Measurements from ENCODE around the gene CKAP5.

Gene CKAP5

DNA sequence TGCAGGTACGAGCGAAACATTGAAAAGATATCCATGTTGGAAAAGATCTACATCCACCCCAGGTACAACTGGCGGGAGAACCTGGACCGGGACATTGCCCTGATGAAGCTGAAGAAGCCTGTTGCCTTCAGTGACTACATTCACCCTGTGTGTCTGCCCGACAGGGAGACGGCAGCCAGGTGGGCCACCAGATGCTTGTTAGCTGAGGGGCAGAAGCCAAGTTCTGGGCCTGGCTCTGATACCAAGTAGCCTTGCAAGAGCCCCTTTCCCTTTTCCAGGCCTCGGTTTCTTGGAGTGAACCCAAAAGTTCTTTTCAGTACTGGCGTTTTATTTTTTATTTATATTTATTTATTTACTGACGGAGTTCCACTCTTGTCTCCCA, 117.4 kb downstream of the CKAP5 start:
- Mint-ChIP-seq H3K36me3 (ENCODE audit: insufficient read depth) (no peaks in the 10 kb centered on the region), H3K9me3 (no peaks in the 10 kb centered on the region), H3K27me3 (no peaks in the 10 kb centered on the region), H3K4me3 (no peak overlapping the region), H3K27ac (ENCODE audit: low read depth) (no peak overlapping the region), H3K4me1 (no peaks in the 10 kb centered on the region)
- DNase-seq (ENCODE audit: low spot score in 2 of 2) (no peak), ATAC-seq (replicated peaks; ENCODE audit: extremely low read depth, poor library complexity, severe bottlenecking) (no peak)

DNA sequence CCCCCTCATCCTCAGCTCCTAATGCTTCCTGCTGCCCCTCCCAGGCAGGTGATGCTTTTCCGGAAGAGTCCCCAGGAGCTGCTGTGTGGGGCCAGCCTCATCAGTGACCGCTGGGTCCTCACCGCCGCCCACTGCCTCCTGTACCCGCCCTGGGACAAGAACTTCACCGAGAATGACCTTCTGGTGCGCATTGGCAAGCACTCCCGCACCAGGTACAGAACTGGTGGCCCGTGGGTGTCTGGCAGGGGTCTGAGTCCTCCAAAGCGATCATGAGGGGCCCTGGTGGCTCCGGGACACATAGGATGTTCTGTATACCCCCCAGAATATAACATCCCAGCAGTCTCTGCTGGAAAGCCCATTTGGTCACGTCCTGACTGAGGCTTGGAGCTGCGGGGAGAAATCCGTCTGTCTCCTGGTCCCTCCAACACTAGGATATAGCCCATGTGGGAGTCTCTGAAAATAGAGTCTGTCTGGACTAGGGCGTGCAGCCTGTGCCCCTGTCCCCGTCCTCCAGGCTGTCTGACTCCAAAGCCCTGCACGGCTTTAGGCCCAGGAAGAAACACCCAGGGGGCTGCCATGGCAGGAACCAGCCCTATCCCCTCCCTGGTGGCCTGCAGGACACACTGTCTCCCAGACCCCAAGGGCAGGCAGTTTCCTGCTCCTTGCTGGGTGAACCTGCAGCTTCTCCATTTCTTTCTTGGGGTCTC, 118.0 kb downstream of the CKAP5 start:
- H3K27ac Mint-ChIP-seq (ENCODE audit: low read depth) = no peak overlapping the region
- H3K9me3 Mint-ChIP-seq = no peaks in the 10 kb centered on the region
- no peaks in the 10 kb centered on the region for H3K36me3 Mint-ChIP-seq (ENCODE audit: insufficient read depth)
- H3K27me3 Mint-ChIP-seq = no peaks in the 10 kb centered on the region
- DNase-seq (ENCODE audit: low spot score in 2 of 2) (no peak), ATAC-seq (replicated peaks; ENCODE audit: extremely low read depth, poor library complexity, severe bottlenecking) (no peak)
- no peaks in the 10 kb centered on the region for H3K4me1 Mint-ChIP-seq
- no peak overlapping the region for H3K4me3 Mint-ChIP-seq

DNA sequence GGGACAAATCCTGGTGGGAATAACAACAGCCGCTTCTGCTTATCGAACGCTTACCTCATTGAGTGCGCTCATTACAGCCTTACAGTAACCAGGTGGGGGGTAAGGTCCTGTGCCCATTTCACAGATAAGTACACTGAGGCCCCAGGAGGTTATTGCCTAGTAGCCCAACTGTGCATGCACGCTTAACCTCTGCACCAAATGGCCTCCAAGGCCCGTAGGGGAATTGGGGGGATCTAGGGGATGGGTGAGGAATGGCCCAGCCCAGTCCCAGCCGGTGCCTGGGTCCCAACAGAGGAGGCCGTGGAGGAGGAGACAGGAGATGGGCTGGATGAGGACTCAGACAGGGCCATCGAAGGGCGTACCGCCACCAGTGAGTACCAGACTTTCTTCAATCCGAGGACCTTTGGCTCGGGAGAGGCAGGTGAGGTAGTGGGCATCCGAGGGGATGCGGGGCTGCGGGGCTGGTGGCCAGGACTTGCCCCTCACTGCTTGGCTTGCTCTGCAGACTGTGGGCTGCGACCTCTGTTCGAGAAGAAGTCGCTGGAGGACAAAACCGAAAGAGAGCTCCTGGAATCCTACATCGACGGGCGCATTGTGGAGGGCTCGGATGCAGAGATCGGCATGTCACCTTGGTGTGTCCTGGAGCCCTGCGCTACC, 119.7 kb downstream of the CKAP5 start:
- no peak for ATAC-seq (replicated peaks; ENCODE audit: extremely low read depth, poor library complexity, severe bottlenecking)
- Mint-ChIP-seq H3K4me1 (no peaks in the 10 kb centered on the region), H3K4me3 (no peak overlapping the region), H3K9me3 (no peaks in the 10 kb centered on the region), H3K27me3 (no peaks in the 10 kb centered on the region), H3K36me3 (ENCODE audit: insufficient read depth) (no peaks in the 10 kb centered on the region), H3K27ac (ENCODE audit: low read depth) (no peak overlapping the region)
- DNase-seq (ENCODE audit: low spot score in 2 of 2) = no peak

DNA sequence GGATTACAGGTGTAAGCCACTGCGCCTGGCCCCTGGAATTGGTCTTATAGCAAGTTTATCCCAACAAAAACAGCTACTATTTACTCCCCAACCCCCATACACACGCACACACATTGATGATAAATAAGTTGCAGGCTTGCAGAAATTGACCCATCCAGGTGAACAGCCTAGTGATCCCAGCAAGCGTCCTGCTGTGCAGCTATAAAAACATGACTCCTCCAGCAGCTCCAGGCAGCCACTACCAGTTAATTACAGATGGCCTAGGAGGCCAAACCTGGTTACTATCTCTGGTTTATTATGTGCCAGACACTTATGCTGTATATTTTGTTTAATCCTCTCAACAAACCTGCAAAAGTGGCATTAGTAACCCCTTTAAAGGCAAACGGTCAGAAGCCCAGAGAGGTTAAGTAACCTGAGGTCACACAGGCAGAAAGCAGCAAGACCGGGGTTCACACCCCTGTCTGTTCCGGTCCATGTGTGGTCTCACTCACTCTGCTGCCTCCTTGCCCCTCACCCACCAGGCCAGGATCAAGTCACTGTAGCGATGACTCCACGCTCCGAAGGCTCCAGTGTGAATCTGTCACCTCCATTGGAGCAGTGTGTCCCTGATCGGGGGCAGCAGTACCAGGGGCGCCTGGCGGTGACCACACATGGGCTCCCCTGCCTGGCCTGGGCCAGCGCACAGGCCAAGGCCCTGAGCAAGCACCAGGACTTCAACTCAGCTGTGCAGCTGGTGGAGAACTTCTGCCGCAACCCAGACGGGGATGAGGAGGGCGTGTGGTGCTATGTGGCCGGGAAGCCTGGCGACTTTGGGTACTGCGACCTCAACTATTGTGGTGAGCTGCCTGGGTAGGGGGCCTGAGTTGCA, 120.5 kb downstream of the CKAP5 start:
- Mint-ChIP-seq H3K4me1 (no peaks in the 10 kb centered on the region), H3K27me3 (no peaks in the 10 kb centered on the region), H3K27ac (ENCODE audit: low read depth) (no peak overlapping the region), H3K9me3 (no peaks in the 10 kb centered on the region), H3K36me3 (ENCODE audit: insufficient read depth) (no peaks in the 10 kb centered on the region), H3K4me3 (no peak overlapping the region)
- no peak for ATAC-seq (replicated peaks; ENCODE audit: extremely low read depth, poor library complexity, severe bottlenecking)
- DNase-seq (ENCODE audit: low spot score in 2 of 2) = no peak

DNA sequence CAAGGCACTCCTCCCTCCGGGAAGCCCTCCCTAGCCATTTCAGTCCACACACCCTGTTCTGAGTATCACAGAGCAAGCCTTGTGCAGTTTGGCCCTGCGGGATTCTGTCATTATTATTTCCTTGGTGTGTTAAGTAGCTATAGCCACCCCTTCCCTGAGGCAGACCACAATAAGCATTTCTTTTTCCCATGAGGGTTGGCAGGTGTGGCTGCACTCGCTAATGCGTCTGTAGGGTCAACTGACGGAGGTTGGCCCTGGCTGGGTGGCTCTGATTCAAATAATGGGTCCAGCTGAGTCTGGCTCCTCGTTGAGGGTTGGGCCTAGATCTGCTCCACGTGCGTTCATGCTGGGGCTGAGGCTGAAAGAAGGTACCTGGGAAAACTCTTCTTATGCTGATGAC, 122.0 kb downstream of the CKAP5 start:
- H3K27ac Mint-ChIP-seq (ENCODE audit: low read depth) = no peak overlapping the region
- H3K36me3 Mint-ChIP-seq (ENCODE audit: insufficient read depth) = no peaks in the 10 kb centered on the region
- no peak for DNase-seq (ENCODE audit: low spot score in 2 of 2)
- no peak for ATAC-seq (replicated peaks; ENCODE audit: extremely low read depth, poor library complexity, severe bottlenecking)
- no peaks in the 10 kb centered on the region for H3K27me3 Mint-ChIP-seq
- no peaks in the 10 kb centered on the region for H3K4me1 Mint-ChIP-seq
- no peak overlapping the region for H3K4me3 Mint-ChIP-seq
- H3K9me3 Mint-ChIP-seq = no peaks in the 10 kb centered on the region

DNA sequence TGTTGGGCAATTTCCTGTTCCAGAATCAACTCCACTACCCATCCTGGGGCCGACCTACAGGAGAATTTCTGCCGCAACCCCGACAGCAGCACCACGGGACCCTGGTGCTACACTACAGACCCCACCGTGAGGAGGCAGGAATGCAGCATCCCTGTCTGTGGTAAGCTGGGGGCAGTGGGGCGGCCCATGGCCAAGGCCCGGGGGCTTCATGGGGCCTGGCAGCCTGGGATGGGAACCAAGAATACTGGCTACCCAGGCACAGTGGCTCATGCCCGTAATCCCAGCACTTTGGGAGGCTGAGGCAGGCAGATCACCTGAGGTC, 122.8 kb downstream of the CKAP5 start:
- H3K4me1 Mint-ChIP-seq = peaks cover 4% of the 10 kb centered on the region
- no peaks in the 10 kb centered on the region for H3K9me3 Mint-ChIP-seq
- H3K36me3 Mint-ChIP-seq (ENCODE audit: insufficient read depth) = peaks cover under 1% of the 10 kb centered on the region
- H3K27ac Mint-ChIP-seq (ENCODE audit: low read depth) = no peak overlapping the region
- ATAC-seq (replicated peaks; ENCODE audit: extremely low read depth, poor library complexity, severe bottlenecking) (no peak), DNase-seq (ENCODE audit: low spot score in 2 of 2) (no peak)
- no peaks in the 10 kb centered on the region for H3K27me3 Mint-ChIP-seq
- H3K4me3 Mint-ChIP-seq = no peak overlapping the region

DNA sequence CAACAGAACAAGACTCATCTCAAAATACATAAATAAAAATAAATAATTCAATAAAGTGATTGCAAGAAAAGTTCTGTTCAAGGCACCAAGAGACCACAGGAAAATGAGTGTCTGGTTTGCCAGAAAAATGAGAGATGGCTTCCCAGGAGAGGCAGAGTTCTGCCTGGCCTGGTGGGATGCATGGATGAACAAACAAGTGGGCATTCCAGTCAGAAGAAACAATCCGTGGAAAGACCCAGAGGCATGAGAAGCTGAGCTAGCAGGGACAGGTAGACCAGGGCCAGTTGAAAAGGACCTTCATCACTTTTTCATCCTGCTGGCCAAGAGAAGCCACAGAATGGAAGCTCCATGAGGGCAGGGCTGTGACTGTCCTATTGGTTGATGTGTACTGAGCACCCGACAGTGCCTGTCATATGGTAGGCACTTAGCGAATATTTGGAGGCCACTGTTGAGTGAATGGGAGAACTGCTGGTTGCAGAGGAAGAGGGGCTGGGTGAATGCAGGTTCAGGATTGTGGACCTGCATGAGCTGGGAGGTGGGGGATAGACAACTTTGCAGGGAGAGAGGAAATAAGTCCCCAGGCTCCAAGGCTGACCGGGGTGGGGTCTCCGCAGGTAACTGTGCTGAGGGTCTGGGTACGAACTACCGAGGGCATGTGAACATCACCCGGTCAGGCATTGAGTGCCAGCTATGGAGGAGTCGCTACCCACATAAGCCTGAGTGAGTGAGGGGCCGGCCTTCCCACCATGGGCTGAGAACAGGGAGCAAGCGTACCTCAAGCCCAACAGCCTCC, 123.3 kb downstream of the CKAP5 start:
- H3K4me1 Mint-ChIP-seq = peaks cover 7% of the 10 kb centered on the region
- no peak overlapping the region for H3K27ac Mint-ChIP-seq (ENCODE audit: low read depth)
- ATAC-seq (replicated peaks; ENCODE audit: extremely low read depth, poor library complexity, severe bottlenecking) = no peak
- H3K36me3 Mint-ChIP-seq (ENCODE audit: insufficient read depth) = peaks cover 1% of the 10 kb centered on the region
- H3K4me3 Mint-ChIP-seq = no peak overlapping the region
- H3K27me3 Mint-ChIP-seq = no peaks in the 10 kb centered on the region
- H3K9me3 Mint-ChIP-seq = no peaks in the 10 kb centered on the region
- no peak for DNase-seq (ENCODE audit: low spot score in 2 of 2)

DNA sequence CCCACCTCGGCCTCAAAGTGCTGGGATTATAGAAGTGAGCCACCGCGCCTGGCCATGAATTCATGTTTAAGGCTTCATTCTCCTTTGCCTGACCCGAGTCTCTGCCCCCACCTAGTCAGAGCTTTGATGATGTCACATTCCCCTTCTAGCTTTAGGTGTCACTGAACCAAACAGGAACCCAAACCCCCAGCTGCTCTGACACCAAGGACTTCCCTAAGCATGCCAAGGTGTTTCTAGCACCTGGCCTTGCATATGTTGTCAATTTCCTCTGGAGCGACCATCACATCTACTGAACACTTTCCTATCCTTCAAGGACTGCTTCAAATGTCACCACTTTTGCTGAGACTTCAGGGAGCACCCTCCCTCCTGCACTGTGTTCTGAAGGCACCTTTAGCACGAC, 124.8 kb downstream of the CKAP5 start:
- Mint-ChIP-seq H3K36me3 (ENCODE audit: insufficient read depth) (peaks cover 1% of the 10 kb centered on the region), H3K27ac (ENCODE audit: low read depth) (no peak overlapping the region), H3K9me3 (no peaks in the 10 kb centered on the region), H3K4me1 (peaks cover 7% of the 10 kb centered on the region), H3K4me3 (no peak overlapping the region), H3K27me3 (no peaks in the 10 kb centered on the region)
- no peak for ATAC-seq (replicated peaks; ENCODE audit: extremely low read depth, poor library complexity, severe bottlenecking)
- DNase-seq (ENCODE audit: low spot score in 2 of 2) = no peak

DNA sequence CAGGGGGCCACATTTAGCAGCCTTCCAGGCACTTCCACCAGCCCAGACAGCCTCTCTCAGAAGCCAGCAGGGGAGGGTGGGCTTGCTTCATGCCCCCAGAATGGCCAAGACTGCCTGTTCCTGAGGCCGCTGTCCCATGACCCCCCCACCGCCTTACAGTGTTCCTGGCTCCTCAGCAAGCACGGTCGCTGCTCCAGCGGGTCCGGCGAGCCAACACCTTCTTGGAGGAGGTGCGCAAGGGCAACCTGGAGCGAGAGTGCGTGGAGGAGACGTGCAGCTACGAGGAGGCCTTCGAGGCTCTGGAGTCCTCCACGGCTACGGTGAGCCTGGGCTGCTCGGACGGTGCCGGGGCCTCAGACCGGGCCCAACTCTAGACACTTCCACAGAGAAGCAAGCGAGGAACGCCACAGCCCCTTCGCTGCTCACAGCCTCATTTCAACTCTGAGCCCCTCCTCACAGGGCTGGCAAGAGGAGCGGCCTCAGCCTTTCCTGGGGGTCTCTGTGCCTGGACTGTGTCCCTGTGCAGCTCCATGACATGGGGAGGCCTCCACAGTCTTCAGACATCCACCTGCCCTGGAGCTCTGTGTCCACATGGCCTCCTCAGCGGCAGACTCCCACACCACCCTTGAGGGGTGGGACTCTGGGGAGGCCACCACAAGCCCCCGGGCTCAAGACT, 126.4 kb downstream of the CKAP5 start:
- Mint-ChIP-seq H3K27ac (ENCODE audit: low read depth) (no peak overlapping the region), H3K36me3 (ENCODE audit: insufficient read depth) (peaks cover 1% of the 10 kb centered on the region), H3K4me1 (peaks cover 7% of the 10 kb centered on the region), H3K27me3 (no peaks in the 10 kb centered on the region), H3K4me3 (no peak overlapping the region), H3K9me3 (no peaks in the 10 kb centered on the region)
- no peak for DNase-seq (ENCODE audit: low spot score in 2 of 2)
- ATAC-seq (replicated peaks; ENCODE audit: extremely low read depth, poor library complexity, severe bottlenecking) = no peak

DNA sequence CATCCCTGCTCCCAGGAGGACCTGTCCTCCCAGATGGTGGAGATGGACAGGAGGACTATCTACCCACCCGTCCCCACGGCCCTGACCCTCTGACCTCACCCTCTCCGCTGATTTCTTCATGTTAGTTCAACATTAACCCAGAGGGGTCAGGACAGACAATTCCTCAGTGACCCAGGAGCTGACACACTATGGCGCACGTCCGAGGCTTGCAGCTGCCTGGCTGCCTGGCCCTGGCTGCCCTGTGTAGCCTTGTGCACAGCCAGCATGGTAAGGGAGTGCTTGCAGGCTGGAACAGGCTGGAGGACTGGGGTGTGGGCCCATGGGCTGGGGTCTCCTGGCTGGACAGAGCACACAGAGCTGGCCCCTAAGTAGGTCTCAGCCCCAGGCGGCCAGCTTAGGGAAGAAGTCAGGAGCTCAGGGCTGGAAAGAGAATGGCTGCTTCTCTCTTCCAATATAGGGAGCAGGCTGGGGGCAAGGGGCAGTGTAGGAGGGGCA, 127.0 kb downstream of the CKAP5 start, which contains the start of gene F2:
Gene F2, plus strand, starts transcription at position 166 of the 495 bp plus-strand sequence. Its CDS starts 23 bp downstream, at position 189.
- no peak within 1 kb of the TSS for H3K27ac Mint-ChIP-seq (ENCODE audit: low read depth)
- H3K4me3 Mint-ChIP-seq = no peak within 1 kb of the TSS
- no peaks in the 10 kb centered on the region for H3K27me3 Mint-ChIP-seq
- no peak for DNase-seq (ENCODE audit: low spot score in 2 of 2)
- H3K36me3 Mint-ChIP-seq (ENCODE audit: insufficient read depth) = peaks cover 1% of the 10 kb centered on the region
- ATAC-seq (replicated peaks; ENCODE audit: extremely low read depth, poor library complexity, severe bottlenecking) = no peak
- H3K4me1 Mint-ChIP-seq = peaks cover 7% of the 10 kb centered on the region
- no peaks in the 10 kb centered on the region for H3K9me3 Mint-ChIP-seq

DNA sequence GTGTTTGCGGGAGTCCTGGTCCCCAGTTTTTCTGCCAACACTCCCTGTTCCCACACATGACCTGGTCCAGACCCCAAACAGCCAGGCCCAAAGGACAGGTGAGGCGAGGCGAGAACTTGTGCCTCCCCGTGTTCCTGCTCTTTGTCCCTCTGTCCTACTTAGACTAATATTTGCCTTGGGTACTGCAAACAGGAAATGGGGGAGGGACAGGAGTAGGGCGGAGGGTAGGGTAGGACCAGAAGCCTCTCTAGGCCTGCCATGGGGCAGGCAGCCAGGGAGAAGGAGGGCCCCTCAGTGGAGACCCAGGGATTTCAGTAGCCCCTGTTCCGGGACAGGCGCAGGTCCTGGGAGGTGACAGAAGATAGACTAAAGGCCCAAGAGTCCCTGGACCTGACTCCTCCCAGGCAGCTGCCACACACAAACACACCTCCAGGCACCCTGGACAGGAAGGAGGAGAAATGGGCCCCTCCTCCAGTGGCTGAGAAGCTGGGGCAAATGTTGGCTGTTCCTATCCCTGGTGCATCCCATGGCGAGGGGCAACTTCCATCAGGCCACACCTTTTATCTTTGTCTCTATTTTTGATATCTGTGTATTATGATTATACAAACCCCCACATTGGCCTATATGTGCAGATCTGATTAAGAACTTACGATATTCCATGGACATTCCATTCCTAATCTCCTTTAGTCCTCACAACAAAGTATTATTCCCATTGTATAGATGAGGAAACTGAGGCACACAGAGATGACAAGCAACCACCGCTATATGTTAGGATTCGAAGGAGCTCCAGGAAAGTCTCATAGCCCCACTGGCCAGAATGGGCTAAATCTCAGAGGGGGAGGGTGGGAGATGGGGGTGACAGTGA, 127.7 kb downstream of the CKAP5 start:
- Mint-ChIP-seq H3K27me3 (no peaks in the 10 kb centered on the region), H3K27ac (ENCODE audit: low read depth) (no peak overlapping the region), H3K9me3 (no peaks in the 10 kb centered on the region), H3K36me3 (ENCODE audit: insufficient read depth) (peaks cover 1% of the 10 kb centered on the region), H3K4me3 (no peak overlapping the region), H3K4me1 (peaks cover 7% of the 10 kb centered on the region)
- DNase-seq (ENCODE audit: low spot score in 2 of 2) (no peak), ATAC-seq (replicated peaks; ENCODE audit: extremely low read depth, poor library complexity, severe bottlenecking) (no peak)

All from central memory CD8-positive, alpha-beta T cell (primary cell).